Subcutaneous abdominal adipose tissue (tissue), 5 donors: ENCODE results near the gene NLGN1.

ENCODE experiments used
- H3K27ac ChIP-seq: one replicate; pipeline ENCODE4 v1.7.0; 2013; ENCODE audit warnings: low read depth, mild to moderate bottlenecking, inconsistent platforms, low read length, moderate library complexity
- H3K27me3 ChIP-seq, 5 donors: one replicate each; pipeline ENCODE4 v1.7.0; 2013; ENCODE audit warnings: low read length in 5 of 5, inconsistent platforms in 1 of 5; ENCODE audit not compliant: control insufficient read depth in 5 of 5, insufficient read depth in 4 of 5
- H3K36me3 ChIP-seq, 5 donors: one replicate each; pipeline ENCODE4 v1.7.0; 2013; ENCODE audit warnings: low read length in 5 of 5; ENCODE audit not compliant: control insufficient read depth in 5 of 5, insufficient read depth in 5 of 5
- H3K4me1 ChIP-seq, 5 donors: one replicate each; pipeline ENCODE4 v1.7.0; 2013; ENCODE audit warnings: low read length in 5 of 5, mild to moderate bottlenecking in 3 of 5, moderate library complexity in 1 of 5; ENCODE audit not compliant: control insufficient read depth in 5 of 5, insufficient read depth in 5 of 5
- H3K4me3 ChIP-seq, 5 donors: one replicate each; pipeline ENCODE4 v1.7.0; 2013; ENCODE audit warnings: low read length in 5 of 5, low read depth in 1 of 5
- H3K9ac ChIP-seq, 5 donors: one replicate each; pipeline ENCODE4 v1.7.0; 2013; ENCODE audit warnings: low read length in 5 of 5, mild to moderate bottlenecking in 4 of 5, moderate library complexity in 3 of 5
- H3K9me3 ChIP-seq, 5 donors: one replicate each; pipeline ENCODE4 v1.7.0; 2013; ENCODE audit warnings: low read length in 5 of 5; ENCODE audit not compliant: control insufficient read depth in 5 of 5
- donor health status: healthy.
- donor health status: healthy.
- donor health status: healthy.
- donor health status: healthy.
- donor health status: healthy.

NLGN1 gene

GRCh38 chr3:174253196-174253823 lies 855.8 kb downstream of the NLGN1 start:
- no peaks in the 10 kb centered on the region for H3K36me3 ChIP-seq
- no peak overlapping the region for H3K4me3 ChIP-seq
- no peaks in the 10 kb centered on the region for H3K4me1 ChIP-seq
- no peaks in the 10 kb centered on the region for H3K27me3 ChIP-seq
- no peak overlapping the region for H3K27ac ChIP-seq
- H3K9ac ChIP-seq = no peak overlapping the region
- H3K9me3 ChIP-seq = peaks cover 0 to 7% (median 0%) of the 10 kb centered on the region in 5 donors

GRCh38 chr3:174253940-174254339 lies 856.4 kb downstream of the NLGN1 start:
- Histone ChIP-seq H3K9ac (no peak overlapping the region), H3K36me3 (no peaks in the 10 kb centered on the region), H3K27ac (no peak overlapping the region), H3K4me3 (no peak overlapping the region), H3K27me3 (no peaks in the 10 kb centered on the region), H3K4me1 (no peaks in the 10 kb centered on the region), H3K9me3 (peaks cover 0 to 7% (median 0%) of the 10 kb centered on the region in 5 donors)

GRCh38 chr3:174255454-174255853 lies 857.9 kb downstream of the NLGN1 start:
- H3K4me3 ChIP-seq = no peak overlapping the region
- no peak overlapping the region for H3K27ac ChIP-seq
- no peaks in the 10 kb centered on the region for H3K4me1 ChIP-seq
- H3K9me3 ChIP-seq = peaks cover 0 to 7% (median 0%) of the 10 kb centered on the region in 5 donors
- H3K9ac ChIP-seq = no peak overlapping the region
- no peaks in the 10 kb centered on the region for H3K36me3 ChIP-seq
- H3K27me3 ChIP-seq = no peaks in the 10 kb centered on the region

GRCh38 chr3:174266476-174266875 lies 868.9 kb downstream of the NLGN1 start:
- H3K36me3 ChIP-seq = no peaks in the 10 kb centered on the region
- no peaks in the 10 kb centered on the region for H3K9me3 ChIP-seq
- H3K27me3 ChIP-seq = no peaks in the 10 kb centered on the region
- H3K9ac ChIP-seq = no peak overlapping the region
- H3K27ac ChIP-seq = no peak overlapping the region
- no peak overlapping the region for H3K4me3 ChIP-seq
- no peaks in the 10 kb centered on the region for H3K4me1 ChIP-seq

- no peaks in the 10 kb centered on the region for H3K9me3 ChIP-seq
- no peaks in the 10 kb centered on the region for H3K36me3 ChIP-seq
- no peak overlapping the region for H3K4me3 ChIP-seq
- no peaks in the 10 kb centered on the region for H3K27me3 ChIP-seq
- H3K27ac ChIP-seq = no peak overlapping the region
- no peak overlapping the region for H3K9ac ChIP-seq
- H3K4me1 ChIP-seq = no peaks in the 10 kb centered on the region
These were observed 870.5 kb downstream of the NLGN1 start for GRCh38 chr3:174268061-174268460.

GRCh38 chr3:174268586-174268985 lies 871.0 kb downstream of the NLGN1 start:
- H3K9ac ChIP-seq = no peak overlapping the region
- no peaks in the 10 kb centered on the region for H3K27me3 ChIP-seq
- no peaks in the 10 kb centered on the region for H3K9me3 ChIP-seq
- H3K4me3 ChIP-seq = no peak overlapping the region
- H3K27ac ChIP-seq = no peak overlapping the region
- no peaks in the 10 kb centered on the region for H3K4me1 ChIP-seq
- H3K36me3 ChIP-seq = no peaks in the 10 kb centered on the region

GRCh38 chr3:174270841-174271240 lies 873.3 kb downstream of the NLGN1 start:
- Histone ChIP-seq H3K36me3 (no peaks in the 10 kb centered on the region), H3K4me1 (no peaks in the 10 kb centered on the region), H3K9ac (no peak overlapping the region), H3K27ac (no peak overlapping the region), H3K9me3 (no peaks in the 10 kb centered on the region), H3K27me3 (no peaks in the 10 kb centered on the region), H3K4me3 (no peak overlapping the region)

GRCh38 chr3:174275336-174275735 lies 877.8 kb downstream of the NLGN1 start:
- H3K4me3 ChIP-seq = no peak overlapping the region
- H3K9ac ChIP-seq = no peak overlapping the region
- no peak overlapping the region for H3K27ac ChIP-seq
- no peaks in the 10 kb centered on the region for H3K27me3 ChIP-seq
- H3K36me3 ChIP-seq = no peaks in the 10 kb centered on the region
- H3K4me1 ChIP-seq = no peaks in the 10 kb centered on the region
- no peaks in the 10 kb centered on the region for H3K9me3 ChIP-seq

GRCh38 chr3:174276826-174277225 lies 879.3 kb downstream of the NLGN1 start:
- peaks cover 0 to 5% (median 3%) of the 10 kb centered on the region in 5 donors for H3K36me3 ChIP-seq
- no peaks in the 10 kb centered on the region for H3K4me1 ChIP-seq

GRCh38 chr3:174278094-174278493 lies 880.5 kb downstream of the NLGN1 start:
- no peak overlapping the region for H3K27ac ChIP-seq

More at GRCh38 chr3:174276826-174277225, 879.3 kb downstream of the NLGN1 start:
- Histone ChIP-seq H3K4me3 (no peak overlapping the region), H3K9ac (no peak overlapping the region), H3K27ac (no peak overlapping the region), H3K9me3 (no peaks in the 10 kb centered on the region), H3K27me3 (no peaks in the 10 kb centered on the region)

More at GRCh38 chr3:174278094-174278493, 880.5 kb downstream of the NLGN1 start:
- Histone ChIP-seq H3K9ac (no peak overlapping the region), H3K4me1 (no peaks in the 10 kb centered on the region), H3K36me3 (peaks cover 0 to 5% (median 3%) of the 10 kb centered on the region in 5 donors), H3K4me3 (no peak overlapping the region), H3K27me3 (no peaks in the 10 kb centered on the region), H3K9me3 (no peaks in the 10 kb centered on the region)
